ENCODE measurements around the gene FBXO11.

Gene FBXO11

GRCh38 chr2:47783486-47784351 is 122.6 kb downstream of the FBXO11 start:
- peak; percentile 60 for DNase-seq (ENCODE audit: low spot score)

GRCh38 chr2:47782671-47783485 is 123.4 kb downstream of the FBXO11 start, which contains the start of gene MSH6:
TSS of gene MSH6 (plus strand) at chr2:47783145. CDS start at chr2:47783234, 89 bp downstream.
- peak; percentile 87 for DNase-seq (ENCODE audit: low spot score)

- no peak for DNase-seq (ENCODE audit: low spot score)
These were observed 124.0 kb downstream of the FBXO11 start for GRCh38 chr2:47782381-47782670.

- no peak for DNase-seq (ENCODE audit: low spot score)
These were observed 126.9 kb downstream of the FBXO11 start for GRCh38 chr2:47779426-47779790.

- no peak for DNase-seq (ENCODE audit: low spot score)
These were observed 127.4 kb downstream of the FBXO11 start for GRCh38 chr2:47778698-47779425.

DNA sequence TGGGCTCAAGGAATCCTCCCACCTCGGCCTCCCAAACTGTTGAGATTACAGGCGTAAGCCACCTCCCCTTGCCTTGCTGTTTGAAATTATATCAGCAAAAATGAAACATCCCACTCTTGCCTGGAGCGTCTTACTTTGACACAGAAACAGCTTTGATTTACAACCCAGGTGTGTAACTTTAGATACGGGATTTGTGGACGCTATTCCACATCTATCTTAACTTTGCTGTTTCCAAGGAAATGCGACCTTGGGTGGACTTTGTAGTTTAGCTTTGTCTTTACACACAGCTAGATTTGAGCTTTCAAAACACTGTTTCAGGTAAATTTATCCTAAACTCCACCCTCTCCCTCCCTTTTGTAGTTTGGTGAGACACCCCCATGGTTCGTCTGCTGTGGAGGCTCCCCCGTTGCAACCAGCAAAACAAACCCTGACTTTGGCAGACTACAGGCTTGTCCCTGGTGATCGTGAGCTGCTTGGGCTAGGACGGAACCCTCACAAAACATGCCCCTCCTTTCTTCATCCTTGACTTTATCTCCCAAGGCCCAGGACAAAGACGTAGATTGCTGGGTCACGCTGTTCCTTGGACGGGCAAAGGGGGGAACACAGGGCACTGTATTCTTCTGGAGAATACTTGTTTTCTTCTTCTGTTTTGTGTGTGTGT is 128.9 kb downstream of the FBXO11 start:
- no peak for DNase-seq (ENCODE audit: low spot score)

- DNase-seq (ENCODE audit: low spot score), result no peak
These were observed 131.7 kb downstream of the FBXO11 start for GRCh38 chr2:47774567-47774966.

GRCh38 chr2:47772343-47772742 is 134.0 kb downstream of the FBXO11 start:
- DNase-seq (ENCODE audit: low spot score), result no peak

DNA sequence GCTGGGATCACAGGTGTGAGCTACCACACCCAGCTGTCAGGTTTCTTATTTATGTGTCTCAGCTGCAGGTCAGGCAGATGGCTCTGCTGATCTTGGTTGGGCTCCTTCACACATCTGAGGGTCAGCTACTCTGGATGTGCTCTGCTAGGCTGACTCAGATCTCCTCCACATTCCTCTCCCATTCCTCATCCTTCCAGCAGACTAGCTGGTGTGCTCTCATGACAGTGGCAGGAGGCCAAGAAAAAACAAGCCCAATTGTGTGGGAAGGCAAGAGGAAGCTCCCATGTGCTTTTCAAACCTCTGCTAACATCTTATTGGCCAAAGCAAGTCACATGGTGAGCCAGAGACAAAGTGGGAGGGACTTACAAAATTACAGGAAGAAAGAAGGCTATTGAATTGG is 135.1 kb downstream of the FBXO11 start:
- no peak for DNase-seq (ENCODE audit: low spot score)

DNA sequence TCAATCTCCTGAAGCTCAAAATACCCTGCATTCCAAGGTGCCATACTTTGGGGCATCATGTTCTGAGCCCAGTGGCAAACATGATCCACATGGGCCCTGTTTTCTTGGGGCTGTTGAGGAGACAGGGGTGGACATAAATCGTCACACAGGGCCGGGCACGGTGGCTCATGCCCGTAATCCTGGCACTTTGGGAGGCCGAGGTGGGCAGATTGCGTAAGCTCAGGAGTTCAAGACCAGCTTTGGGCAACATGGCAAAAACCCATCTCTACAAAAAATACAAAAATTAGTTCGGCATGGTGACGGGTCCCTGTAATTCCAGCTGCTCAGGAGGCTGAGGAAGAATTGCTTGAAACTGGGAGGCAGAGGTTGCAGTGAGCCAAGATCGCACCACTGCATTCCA is 137.0 kb downstream of the FBXO11 start:
- DNase-seq (ENCODE audit: low spot score), result no peak

DNA sequence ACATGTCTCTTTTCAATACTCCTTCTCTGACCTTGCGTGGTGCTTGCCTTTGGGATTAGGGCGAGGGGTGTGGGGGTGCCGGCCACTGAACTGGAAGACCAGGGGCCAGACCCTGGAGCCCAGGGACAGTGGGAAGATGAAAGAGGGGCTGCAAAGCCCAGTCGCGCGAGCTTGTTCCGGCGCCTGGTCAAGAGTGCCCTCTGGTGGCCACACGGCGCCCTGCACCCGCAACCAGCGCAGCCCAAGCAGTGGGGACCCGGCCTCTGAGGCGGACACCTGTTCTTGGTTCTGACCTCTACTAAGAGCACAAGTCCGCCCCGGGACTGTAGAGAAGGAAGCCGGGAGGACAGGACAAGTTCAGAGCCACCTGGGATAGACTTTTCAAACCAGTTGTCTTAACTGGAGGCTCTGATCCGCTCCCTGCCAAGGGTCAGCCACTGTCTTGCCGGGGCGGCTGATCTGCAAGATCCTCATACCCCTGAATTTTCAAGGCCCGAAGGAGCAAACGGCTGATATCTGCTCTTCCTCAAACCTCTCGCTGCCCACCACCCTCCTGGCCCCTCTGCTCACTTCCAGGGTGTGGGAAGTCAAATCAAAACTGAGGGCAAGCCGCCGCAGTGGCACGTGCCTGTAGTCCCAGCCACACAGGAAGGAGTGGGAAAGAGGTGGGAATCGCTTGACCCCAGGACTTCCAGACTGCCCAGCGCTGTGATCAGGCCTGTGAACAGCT is 138.3 kb downstream of the FBXO11 start:
- peak; percentile 59 for DNase-seq (ENCODE audit: low spot score)

- no peak for DNase-seq (ENCODE audit: low spot score)
These were observed 138.8 kb downstream of the FBXO11 start for GRCh38 chr2:47767497-47767844.

- no peak for DNase-seq (ENCODE audit: low spot score)
These were observed 154.4 kb downstream of the FBXO11 start for GRCh38 chr2:47751856-47752414.

DNA sequence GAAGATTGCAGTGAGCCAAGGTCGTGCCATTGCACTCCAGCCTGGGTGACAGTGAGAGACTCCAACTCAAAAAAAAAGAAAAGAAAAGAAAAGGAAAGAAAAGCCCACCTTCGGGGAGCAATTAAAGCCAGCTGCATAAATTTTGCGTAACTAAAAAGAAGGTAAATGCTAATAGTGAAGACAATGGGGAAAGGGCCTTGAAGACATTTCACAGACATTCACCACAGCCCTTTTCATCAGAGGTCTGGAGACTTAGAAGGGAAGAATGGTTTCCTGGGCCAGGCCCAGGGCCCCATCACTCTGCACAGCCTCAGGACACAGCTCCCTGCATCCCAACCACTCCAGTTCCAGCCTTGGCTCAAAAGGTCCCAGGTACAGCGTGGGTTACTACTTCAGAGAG is 158.4 kb downstream of the FBXO11 start:
- DNase-seq (ENCODE audit: low spot score), result no peak

GRCh38 chr2:47744074-47744473 is 162.2 kb downstream of the FBXO11 start:
- DNase-seq (ENCODE audit: low spot score), result no peak

DNA sequence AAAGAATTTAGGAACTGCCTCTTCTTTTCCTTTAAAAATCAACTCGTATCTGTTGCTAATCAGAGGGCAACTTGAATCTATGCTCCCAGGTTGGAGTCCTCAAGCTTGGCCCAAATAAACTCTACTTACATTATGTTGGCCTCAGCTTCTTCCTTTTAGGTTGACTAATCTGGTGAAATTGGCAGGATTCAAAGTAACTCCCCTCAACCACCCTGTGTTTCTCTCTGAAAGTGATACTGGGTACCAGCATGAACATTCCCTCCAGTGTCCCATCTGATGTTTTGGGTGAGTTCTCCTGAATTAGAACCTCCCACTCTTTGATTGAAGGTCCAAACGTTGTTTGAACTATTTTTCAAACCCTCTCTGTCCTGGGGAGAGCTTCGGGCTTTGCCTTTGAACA is 164.7 kb downstream of the FBXO11 start:
- DNase-seq (ENCODE audit: low spot score), result no peak

DNA sequence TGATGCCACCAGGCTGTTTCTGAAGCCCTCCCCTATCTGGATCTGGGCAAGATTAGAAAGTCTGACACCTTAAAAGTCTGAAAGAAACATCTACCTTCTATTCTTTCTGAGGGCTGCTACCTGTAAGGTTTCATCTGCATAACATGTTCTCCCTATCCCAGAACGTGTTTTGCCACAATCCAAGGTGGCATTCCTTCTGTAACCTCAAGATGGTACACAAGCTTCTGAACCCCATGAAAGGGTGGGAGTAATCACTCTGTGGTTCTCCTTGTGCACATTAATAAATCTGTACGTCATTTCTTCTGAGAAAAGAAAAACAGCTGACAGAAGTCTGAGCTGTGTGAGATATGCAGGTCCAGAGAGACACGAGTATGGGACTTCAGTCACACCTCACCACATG is 165.2 kb downstream of the FBXO11 start:
- DNase-seq (ENCODE audit: low spot score), result no peak
